GM18511 (cell line): ENCODE results near the gene GULP1.

Experiments used
- ATAC-seq: cut with Tn5 transposase; IDR thresholded peaks from one replicate; pipeline ENCODE4 v1.9.1; 2021; ENCODE audit warnings: mild to moderate bottlenecking, moderate library complexity; ENCODE audit not compliant: unreplicated experiment

The GULP1 gene

DNA sequence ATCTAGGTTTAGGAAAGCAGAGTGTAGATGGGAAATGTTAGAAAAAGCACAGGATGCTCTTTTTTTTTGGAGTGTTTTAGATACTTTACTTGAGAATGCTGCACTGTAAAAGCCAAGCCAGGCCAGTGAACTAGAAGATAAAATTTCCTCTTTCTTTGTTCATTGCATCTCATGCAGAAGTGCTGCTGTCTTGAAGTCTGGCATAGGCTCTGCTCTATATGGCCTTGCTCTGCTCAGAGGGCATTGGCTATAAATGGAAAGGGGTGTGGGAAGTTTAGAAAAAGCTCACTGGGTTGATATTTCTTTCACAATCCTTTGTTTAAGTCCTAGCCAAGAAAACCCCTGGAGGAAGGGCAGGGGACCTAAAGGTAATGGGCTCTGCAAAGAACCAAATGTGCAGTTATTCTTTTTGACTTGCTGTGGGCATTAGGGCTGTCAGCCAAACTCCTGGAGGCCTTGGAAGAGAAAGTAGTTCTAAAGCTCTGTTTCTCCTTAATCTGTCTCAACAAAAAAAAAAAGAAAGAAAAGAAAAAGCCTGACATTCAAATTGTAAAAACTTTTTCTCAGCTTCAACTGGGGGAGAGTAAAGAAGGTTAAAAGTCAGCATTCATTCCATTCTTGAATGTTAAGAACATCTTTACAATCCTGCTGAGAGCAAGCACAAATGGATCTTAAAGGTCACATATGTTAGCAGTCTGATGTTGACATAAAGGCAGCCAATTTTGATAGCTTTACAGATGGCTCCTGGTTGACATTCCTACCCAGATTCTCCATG is 338.3 kb downstream of the GULP1 start:
- ATAC-seq: no peak

DNA sequence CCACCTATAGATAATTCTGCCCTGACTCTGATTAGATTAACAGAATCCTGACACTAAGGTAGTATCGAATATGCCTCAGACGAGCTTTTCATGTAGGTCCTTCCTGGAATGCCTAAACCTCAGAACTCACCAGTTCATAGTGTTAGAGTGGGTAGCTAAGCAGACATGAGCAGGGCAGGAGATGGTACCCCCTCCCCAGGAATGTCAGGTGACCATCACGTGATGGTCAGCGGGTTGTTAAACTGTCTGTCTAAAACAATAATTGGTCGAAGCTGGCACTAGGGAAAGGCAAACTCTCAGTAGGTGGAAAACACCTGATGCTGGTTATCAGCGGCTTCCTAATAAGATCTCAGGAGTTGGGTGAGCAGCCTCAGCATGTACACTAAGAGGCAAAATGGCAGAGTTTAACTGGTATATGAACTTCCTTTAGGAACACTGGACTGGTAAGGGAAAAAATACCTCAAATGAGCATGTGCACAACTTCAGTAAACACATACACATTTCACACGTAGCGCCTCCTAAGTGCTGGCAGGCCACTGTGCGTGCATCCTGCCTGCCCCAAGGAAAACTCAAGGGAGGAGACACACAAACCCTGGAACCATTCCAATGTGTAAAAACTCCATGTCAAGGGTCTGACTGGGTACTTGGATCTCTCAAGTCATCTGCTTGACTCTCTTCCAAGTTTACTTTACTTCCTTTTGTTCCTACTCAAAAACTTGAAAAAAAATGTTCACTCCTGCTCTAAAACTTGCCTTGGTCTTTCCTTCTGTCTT is 339.5 kb downstream of the GULP1 start:
- ATAC-seq: no peak

DNA sequence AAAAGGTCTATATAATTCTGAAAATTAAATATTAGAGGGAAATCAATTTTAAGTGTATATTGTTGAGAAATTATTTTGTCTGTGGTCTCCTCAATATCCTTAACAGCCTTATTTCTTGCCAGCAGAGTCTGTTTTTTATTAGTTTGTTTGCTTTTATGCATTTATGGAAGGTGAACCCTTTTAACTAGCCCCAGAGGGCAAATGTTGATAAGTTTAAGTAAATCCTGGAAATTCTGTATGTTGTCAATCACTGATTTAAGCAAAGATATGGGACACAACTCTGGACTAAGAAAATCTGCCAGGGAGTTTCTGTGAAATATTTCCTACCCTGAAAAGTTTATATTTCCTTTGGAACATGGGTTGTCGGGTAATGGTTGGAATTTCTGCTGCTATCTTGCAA is 343.0 kb downstream of the GULP1 start:
- no peak for ATAC-seq
